GM10266 (cell line): ENCODE results near the gene MED19.
"Not testable (repeated sequence)": the region's sequence is repeated elsewhere in the genome, so short reads cannot be mapped to it uniquely, and the experiment has no call there.

ENCODE experiments used
- DNase-seq: peaks from one replicate; pipeline ENCODE4 v3.0.0; 2012; ENCODE audit errors: extremely low spot score
- CTCF ChIP-seq: IDR thresholded peaks from 2 replicates; pipeline ENCODE4 v1.5.1; 2012; ENCODE audit warnings: mild to moderate bottlenecking, low read depth; ENCODE audit not compliant: control insufficient read depth, insufficient read depth; ENCODE audit errors: missing control alignments

Gene MED19

GRCh38 chr11:57729479-57729878, 17.5 kb upstream of the MED19 start:
- TF ChIP-seq CTCF, result no peak
- DNase-seq, result no peak

- no peak for DNase-seq
- no peak for TF ChIP-seq CTCF
Measured at GRCh38 chr11:57728829-57729228, 16.8 kb upstream of the MED19 start.

GRCh38 chr11:57727185-57727584, 15.2 kb upstream of the MED19 start:
- no peak for DNase-seq
- TF ChIP-seq CTCF, result no peak

GRCh38 chr11:57716726-57717125, 4.7 kb upstream of the MED19 start:
- not testable (repeated sequence) for DNase-seq

- no peak for TF ChIP-seq CTCF
- DNase-seq, result no peak
Measured at GRCh38 chr11:57713835-57714234, 1.8 kb upstream of the MED19 start.

- no peak for TF ChIP-seq CTCF
- peak; percentile 93 for DNase-seq
Measured at GRCh38 chr11:57712256-57713150, 488 bp upstream of the MED19 start, which contains the start of gene TMX2. TMX2 (plus strand) TSS chr11:57712593; CDS start chr11:57712619, 26 bp downstream.

GRCh38 chr11:57709802-57710367, 2.1 kb downstream of the MED19 start:
- no peak for TF ChIP-seq CTCF
- DNase-seq, result no peak

- not testable (repeated sequence) for DNase-seq
Measured at GRCh38 chr11:57705432-57705831, 6.6 kb downstream of the MED19 start.
